Measurements from ENCODE around the gene PRKCH.

Gene PRKCH

GRCh38 chr14:61503167-61503801, 181.9 kb downstream of the PRKCH start:
- no peak for DNase-seq (ENCODE audit: low read depth)
- no peak overlapping the region for H3K4me3 ChIP-seq (ENCODE audit: low read depth, low read length)

DNA sequence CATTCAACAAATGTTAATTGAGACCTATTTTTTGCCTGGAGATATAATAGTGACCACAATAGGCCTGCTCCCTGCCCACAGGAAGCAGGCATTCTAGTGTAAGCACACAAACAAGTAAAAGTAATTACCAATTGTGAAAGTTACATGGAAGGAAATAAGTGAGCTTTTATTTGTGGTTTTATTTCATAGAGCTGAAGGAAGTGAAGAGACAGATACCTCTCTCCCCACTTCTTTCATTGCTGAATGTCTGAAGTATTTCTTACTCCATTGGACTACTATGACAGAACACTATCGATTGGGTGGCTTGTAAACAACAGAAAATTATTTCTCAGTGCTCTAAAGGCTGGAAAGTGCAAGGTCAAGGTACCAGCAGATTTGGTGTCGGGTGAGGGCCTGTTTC, 183.5 kb downstream of the PRKCH start:
- TF ChIP-seq POLR2A (IDR thresholded peaks at IDR 0.05; ENCODE audit: extremely low read depth, insufficient read length): no peak
- TF ChIP-seq, protein P1, sequence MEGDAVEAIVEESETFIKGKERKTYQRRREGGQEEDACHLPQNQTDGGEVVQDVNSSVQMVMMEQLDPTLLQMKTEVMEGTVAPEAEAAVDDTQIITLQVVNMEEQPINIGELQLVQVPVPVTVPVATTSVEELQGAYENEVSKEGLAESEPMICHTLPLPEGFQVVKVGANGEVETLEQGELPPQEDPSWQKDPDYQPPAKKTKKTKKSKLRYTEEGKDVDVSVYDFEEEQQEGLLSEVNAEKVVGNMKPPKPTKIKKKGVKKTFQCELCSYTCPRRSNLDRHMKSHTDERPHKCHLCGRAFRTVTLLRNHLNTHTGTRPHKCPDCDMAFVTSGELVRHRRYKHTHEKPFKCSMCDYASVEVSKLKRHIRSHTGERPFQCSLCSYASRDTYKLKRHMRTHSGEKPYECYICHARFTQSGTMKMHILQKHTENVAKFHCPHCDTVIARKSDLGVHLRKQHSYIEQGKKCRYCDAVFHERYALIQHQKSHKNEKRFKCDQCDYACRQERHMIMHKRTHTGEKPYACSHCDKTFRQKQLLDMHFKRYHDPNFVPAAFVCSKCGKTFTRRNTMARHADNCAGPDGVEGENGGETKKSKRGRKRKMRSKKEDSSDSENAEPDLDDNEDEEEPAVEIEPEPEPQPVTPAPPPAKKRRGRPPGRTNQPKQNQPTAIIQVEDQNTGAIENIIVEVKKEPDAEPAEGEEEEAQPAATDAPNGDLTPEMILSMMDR (IDR thresholded peaks at IDR 0.05; ENCODE audit: low read depth, low read length): no peak
- no peak for TF ChIP-seq MYC (IDR thresholded peaks at IDR 0.05; ENCODE audit: low read depth, low read length)
- TF ChIP-seq, protein P2, sequence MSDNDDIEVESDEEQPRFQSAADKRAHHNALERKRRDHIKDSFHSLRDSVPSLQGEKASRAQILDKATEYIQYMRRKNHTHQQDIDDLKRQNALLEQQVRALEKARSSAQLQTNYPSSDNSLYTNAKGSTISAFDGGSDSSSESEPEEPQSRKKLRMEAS (IDR thresholded peaks at IDR 0.05; ENCODE audit: low read depth, low read length): no peak
- no peak for DNase-seq (ENCODE audit: low read depth)

More at GRCh38 chr14:61503167-61503801, 181.9 kb downstream of the PRKCH start:
- TF ChIP-seq, protein P2 (IDR thresholded peaks at IDR 0.05; ENCODE audit: low read depth, low read length): no peak
- no peak for TF ChIP-seq POLR2A (IDR thresholded peaks at IDR 0.05; ENCODE audit: extremely low read depth, insufficient read length)
- no peak for TF ChIP-seq MYC (IDR thresholded peaks at IDR 0.05; ENCODE audit: low read depth, low read length)
- TF ChIP-seq, protein P1 (IDR thresholded peaks at IDR 0.05; ENCODE audit: low read depth, low read length): no peak

DNA sequence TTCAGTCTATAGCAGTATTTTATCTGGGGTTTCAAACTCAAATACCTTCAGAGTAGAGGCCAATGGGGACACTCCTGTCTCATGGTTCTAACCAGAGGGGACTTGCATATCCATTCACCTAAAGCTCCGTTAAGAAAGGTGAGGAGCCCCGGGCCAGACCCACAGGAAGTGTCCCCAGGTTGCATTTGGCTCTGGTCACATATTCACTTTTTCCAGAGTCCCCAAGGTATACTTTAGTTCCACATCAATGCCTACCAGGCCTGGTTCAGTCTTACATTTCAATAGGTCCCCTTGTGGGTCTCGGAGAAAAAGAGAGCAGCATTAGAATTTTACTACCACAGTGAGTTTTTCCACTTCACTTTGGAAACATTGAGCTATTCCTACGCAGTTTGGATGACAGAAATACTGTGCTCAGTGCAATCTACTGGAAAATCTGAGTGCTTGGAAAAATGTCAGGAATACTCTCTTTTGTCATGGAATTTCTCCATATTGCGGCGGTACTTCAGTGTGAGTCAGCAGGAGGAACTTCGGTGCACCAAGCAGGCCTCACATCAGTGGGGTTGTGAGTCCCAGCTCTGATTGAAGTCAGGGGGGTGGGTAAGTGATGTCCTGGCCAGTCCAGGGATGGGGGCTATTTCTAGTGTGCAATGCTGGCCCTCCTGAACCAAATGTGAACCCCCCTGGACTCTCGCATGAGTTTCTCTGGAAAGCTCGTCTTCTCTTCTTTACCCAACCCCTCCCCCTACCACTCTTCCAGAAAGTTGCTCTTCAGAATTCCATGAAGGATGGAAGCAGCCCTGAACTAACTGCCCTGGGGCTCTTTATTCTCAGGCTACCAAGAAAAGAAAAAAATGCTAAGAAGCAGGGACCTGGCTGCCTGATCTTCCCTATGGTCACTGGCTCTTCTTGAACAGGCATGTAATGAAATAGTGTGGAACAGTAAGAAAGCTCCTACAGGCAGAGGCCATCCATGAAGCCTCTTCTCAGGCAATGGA, 184.7 kb downstream of the PRKCH start:
- H3K4me3 ChIP-seq (ENCODE audit: low read depth, low read length): no peak overlapping the region
- no peak for DNase-seq (ENCODE audit: low read depth)
- TF ChIP-seq, protein P1 (IDR thresholded peaks at IDR 0.05; ENCODE audit: low read depth, low read length): no peak
- TF ChIP-seq POLR2A (IDR thresholded peaks at IDR 0.05; ENCODE audit: extremely low read depth, insufficient read length): no peak
- TF ChIP-seq MYC (IDR thresholded peaks at IDR 0.05; ENCODE audit: low read depth, low read length): no peak
- TF ChIP-seq, protein P2 (IDR thresholded peaks at IDR 0.05; ENCODE audit: low read depth, low read length): no peak

More for the DNA sequence above, 183.5 kb downstream of the PRKCH start:
- no peak overlapping the region for H3K4me3 ChIP-seq (ENCODE audit: low read depth, low read length)

DNA sequence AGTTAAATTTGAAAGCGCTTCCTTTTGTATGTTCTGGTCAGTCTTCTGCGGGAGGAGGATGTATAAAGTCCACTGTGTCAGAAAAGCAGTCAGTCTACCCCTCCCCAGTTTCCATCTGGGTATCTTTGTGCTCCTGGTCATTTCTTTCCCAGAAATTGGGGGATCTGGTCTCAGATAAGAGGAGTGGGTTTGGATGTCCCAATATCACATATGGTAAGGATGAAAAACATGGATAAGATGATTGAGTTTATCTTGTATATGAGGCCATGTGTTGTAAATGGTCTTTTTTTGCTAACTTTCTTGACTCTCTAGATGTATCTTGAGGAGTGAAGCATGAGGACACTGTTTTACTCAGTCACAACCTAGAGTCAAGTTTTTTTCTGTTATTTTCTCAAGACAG, 187.1 kb downstream of the PRKCH start:
- DNase-seq (ENCODE audit: low read depth): no peak
- TF ChIP-seq MYC (IDR thresholded peaks at IDR 0.05; ENCODE audit: low read depth, low read length) (no peak), POLR2A (IDR thresholded peaks at IDR 0.05; ENCODE audit: extremely low read depth, insufficient read length) (no peak)
- TF ChIP-seq, protein P2 (IDR thresholded peaks at IDR 0.05; ENCODE audit: low read depth, low read length): no peak
- TF ChIP-seq, protein P1 (IDR thresholded peaks at IDR 0.05; ENCODE audit: low read depth, low read length): no peak
- no peak overlapping the region for H3K4me3 ChIP-seq (ENCODE audit: low read depth, low read length)

- H3K4me3 ChIP-seq (ENCODE audit: low read depth, low read length): no peak overlapping the region
- TF ChIP-seq MYC (IDR thresholded peaks at IDR 0.05; ENCODE audit: low read depth, low read length) (no peak), POLR2A (IDR thresholded peaks at IDR 0.05; ENCODE audit: extremely low read depth, insufficient read length) (no peak)
- TF ChIP-seq, protein P2 (IDR thresholded peaks at IDR 0.05; ENCODE audit: low read depth, low read length): no peak
- TF ChIP-seq, protein P1 (IDR thresholded peaks at IDR 0.05; ENCODE audit: low read depth, low read length): no peak
- DNase-seq (ENCODE audit: low read depth): no peak
Observed at GRCh38 chr14:61510736-61511557, 189.6 kb downstream of the PRKCH start.

All from NB4 (cell line).